Breast epithelium (tissue), 3 donors: ENCODE measurements around the gene CCDC150.

ENCODE experiments used
- POLR2A ChIP-seq: fragments of 450-650 bp; IDR thresholded peaks from one replicate; pipeline ENCODE4 v1.6.1; 2016; ENCODE audit warnings: antibody characterized with exemption, mild to moderate bottlenecking, moderate library complexity
- POLR2AphosphoS5 ChIP-seq, 3 donors: sonication (generic); formaldehyde crosslinking; IDR thresholded peaks; one replicate each; pipeline ENCODE4 v1.6.1; 2017; ENCODE audit warnings: antibody characterized with exemption in 3 of 3
- TF ChIP-seq, protein P1 (sequence below), 3 donors: fragments of 450-650 bp; IDR thresholded peaks; one replicate each; pipeline ENCODE4 v1.5.1; 2016 to 2017; ENCODE audit warnings: antibody characterized with exemption in 3 of 3, mild to moderate bottlenecking in 3 of 3, moderate library complexity in 3 of 3

DNA sequence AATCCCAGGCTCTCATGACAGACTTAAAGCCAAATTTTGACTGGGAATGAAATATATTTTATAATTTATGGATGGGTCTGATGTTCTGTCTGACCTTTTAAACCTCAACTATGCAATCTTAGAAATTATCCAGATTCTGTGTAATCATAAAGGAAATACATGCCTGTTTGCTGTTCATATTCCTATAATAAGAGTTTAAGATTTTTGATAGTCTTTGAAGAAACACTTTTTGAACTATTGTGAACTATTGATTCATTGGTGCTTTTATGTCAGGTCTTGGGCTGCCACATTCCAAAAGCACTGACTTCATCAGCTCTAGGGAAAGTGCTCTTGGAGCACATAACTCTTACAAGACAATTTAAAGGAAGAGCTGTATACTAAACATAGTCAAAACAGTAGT, 64.2 kb downstream of the CCDC150 start:
- no peak for TF ChIP-seq POLR2A
- TF ChIP-seq, protein P1, sequence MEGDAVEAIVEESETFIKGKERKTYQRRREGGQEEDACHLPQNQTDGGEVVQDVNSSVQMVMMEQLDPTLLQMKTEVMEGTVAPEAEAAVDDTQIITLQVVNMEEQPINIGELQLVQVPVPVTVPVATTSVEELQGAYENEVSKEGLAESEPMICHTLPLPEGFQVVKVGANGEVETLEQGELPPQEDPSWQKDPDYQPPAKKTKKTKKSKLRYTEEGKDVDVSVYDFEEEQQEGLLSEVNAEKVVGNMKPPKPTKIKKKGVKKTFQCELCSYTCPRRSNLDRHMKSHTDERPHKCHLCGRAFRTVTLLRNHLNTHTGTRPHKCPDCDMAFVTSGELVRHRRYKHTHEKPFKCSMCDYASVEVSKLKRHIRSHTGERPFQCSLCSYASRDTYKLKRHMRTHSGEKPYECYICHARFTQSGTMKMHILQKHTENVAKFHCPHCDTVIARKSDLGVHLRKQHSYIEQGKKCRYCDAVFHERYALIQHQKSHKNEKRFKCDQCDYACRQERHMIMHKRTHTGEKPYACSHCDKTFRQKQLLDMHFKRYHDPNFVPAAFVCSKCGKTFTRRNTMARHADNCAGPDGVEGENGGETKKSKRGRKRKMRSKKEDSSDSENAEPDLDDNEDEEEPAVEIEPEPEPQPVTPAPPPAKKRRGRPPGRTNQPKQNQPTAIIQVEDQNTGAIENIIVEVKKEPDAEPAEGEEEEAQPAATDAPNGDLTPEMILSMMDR (IDR thresholded peaks at IDR 0.05): no peak
- TF ChIP-seq POLR2AphosphoS5 (IDR thresholded peaks at IDR 0.05): no peak
